OCI-LY1 (cell line): ENCODE results near the gene GFOD2.

ENCODE experiments used
- CTCF ChIP-seq: fragments of 200-600 bp; sonication (generic), shearing (Covaris generic); IDR thresholded peaks from 2 replicates; pipeline ENCODE4 v1.5.1; 2017; ENCODE audit warnings: mild to moderate bottlenecking, antibody characterized with exemption, low read length, moderate library complexity, mixed read lengths
- EZH2 ChIP-seq: fragments of 200-600 bp; sonication (generic), shearing (Covaris generic); IDR thresholded peaks from 2 replicates; pipeline ENCODE4 v1.8.0; 2017; ENCODE audit warnings: borderline replicate concordance, mixed run types, mild to moderate bottlenecking, antibody characterized with exemption, low read length, moderate library complexity, mixed read lengths

- TF ChIP-seq CTCF (no peak), EZH2 (no peak)
These were observed 42.6 kb downstream of the GFOD2 start for GRCh38 chr16:67676516-67676915.
